CD8-positive, alpha-beta memory T cell (primary cell): ENCODE measurements around the gene CXCL14. TPM values are rescaled to one million over a fixed set of nuclear protein-coding genes. Genes with fewer than 3 reads are reported as not detected.
"Not testable (repeated sequence)": the region's sequence is repeated elsewhere in the genome, so short reads cannot be mapped to it uniquely, and the experiment has no call there.

Experiments
- CTCF ChIA-PET: fragments of 350-600 bp; sonication (Branson Sonifier 250); formaldehyde crosslinking; loops from one replicate; lab custom pipeline; 2021; ENCODE audit warnings: antibody characterized with exemption; lab: Charles Lee
- POLR2A ChIA-PET: fragments of 350-600 bp; sonication (Branson Sonifier 250); formaldehyde crosslinking; loops from one replicate; lab custom pipeline; 2021; ENCODE audit warnings: antibody characterized with exemption; lab: Charles Lee
- DNase-seq, 5 donors: peaks; one replicate each; pipeline versions ENCODE4 v3.0.0 to v3.0.0-alpha.2; 2020 to 2022; ENCODE audit warnings: mixed read lengths in 1 of 5
- H3K27ac ChIP-seq: one replicate; pipeline ENCODE4 v1.7.0; 2013; ENCODE audit warnings: low read depth, mild to moderate bottlenecking, low read length, moderate library complexity
- H3K27me3 ChIP-seq: 2 replicates; pipeline ENCODE4 v1.7.0; 2013; ENCODE audit warnings: low read length, mild to moderate bottlenecking; ENCODE audit not compliant: insufficient read depth, poor library complexity, severe bottlenecking
- H3K36me3 ChIP-seq: 2 replicates; pipeline ENCODE4 v1.7.0; 2013; ENCODE audit warnings: mild to moderate bottlenecking, low read length, moderate library complexity; ENCODE audit not compliant: insufficient read depth
- H3K4me1 ChIP-seq: 2 replicates; pipeline ENCODE4 v1.7.0; 2013; ENCODE audit warnings: mild to moderate bottlenecking, low read length, moderate library complexity; ENCODE audit not compliant: insufficient read depth
- H3K4me3 ChIP-seq: 2 replicates; pipeline ENCODE4 v1.7.0; 2013; ENCODE audit warnings: mild to moderate bottlenecking, low read length
- H3K9me3 ChIP-seq: 2 replicates; pipeline ENCODE4 v1.7.0; 2013; ENCODE audit warnings: mild to moderate bottlenecking, low read length
- H3K27ac Mint-ChIP-seq, 8 donors: one replicate each; pipeline ENCODE4 v1.8.0; 2020 to 2021; ENCODE audit warnings: mixed read lengths in 8 of 8, mild to moderate bottlenecking in 6 of 8, inconsistent platforms in 3 of 8, moderate library complexity in 3 of 8
- H3K27me3 Mint-ChIP-seq, 2 donors: one replicate each; pipeline ENCODE4 v1.8.0; 2020 to 2021; ENCODE audit warnings: mixed read lengths in 2 of 2, mild to moderate bottlenecking in 1 of 2, moderate library complexity in 1 of 2
- H3K36me3 Mint-ChIP-seq, 3 donors: one replicate each; pipeline ENCODE4 v1.8.0; 2020 to 2021; ENCODE audit warnings: mixed read lengths in 3 of 3, inconsistent platforms in 1 of 3, mild to moderate bottlenecking in 1 of 3
- H3K4me1 Mint-ChIP-seq, 3 donors: one replicate each; pipeline ENCODE4 v1.8.0; 2020 to 2021; ENCODE audit warnings: mixed read lengths in 3 of 3, inconsistent platforms in 1 of 3, mild to moderate bottlenecking in 1 of 3
- H3K4me3 Mint-ChIP-seq, 7 donors: one replicate each; pipeline ENCODE4 v1.8.0; 2020 to 2021; ENCODE audit warnings: mixed read lengths in 7 of 7, mild to moderate bottlenecking in 6 of 7, moderate library complexity in 4 of 7, inconsistent platforms in 2 of 7
- H3K9me3 Mint-ChIP-seq, 5 donors: one replicate each; pipeline ENCODE4 v1.8.0; 2020 to 2022; ENCODE audit warnings: mixed read lengths in 5 of 5, mild to moderate bottlenecking in 3 of 5, moderate library complexity in 2 of 5, inconsistent platforms in 1 of 5
- polyA plus RNA-seq: library from polyadenylated mRNA; unstranded; fragments of 300-500 nt; fragmentation: Illumina TruSeq; gene quantifications from one replicate; pipeline ENCODE4 v1.2.3, GENCODE V29; 2021
- total RNA-seq, 2 experiments: library from RNA; stranded (reverse); gene quantifications; one replicate each; pipeline ENCODE4 v1.2.3, GENCODE V29; 2021

CXCL14 gene
- total and polyA plus RNA-seq, 3 experiments from 2014 or later: not detected

DNA sequence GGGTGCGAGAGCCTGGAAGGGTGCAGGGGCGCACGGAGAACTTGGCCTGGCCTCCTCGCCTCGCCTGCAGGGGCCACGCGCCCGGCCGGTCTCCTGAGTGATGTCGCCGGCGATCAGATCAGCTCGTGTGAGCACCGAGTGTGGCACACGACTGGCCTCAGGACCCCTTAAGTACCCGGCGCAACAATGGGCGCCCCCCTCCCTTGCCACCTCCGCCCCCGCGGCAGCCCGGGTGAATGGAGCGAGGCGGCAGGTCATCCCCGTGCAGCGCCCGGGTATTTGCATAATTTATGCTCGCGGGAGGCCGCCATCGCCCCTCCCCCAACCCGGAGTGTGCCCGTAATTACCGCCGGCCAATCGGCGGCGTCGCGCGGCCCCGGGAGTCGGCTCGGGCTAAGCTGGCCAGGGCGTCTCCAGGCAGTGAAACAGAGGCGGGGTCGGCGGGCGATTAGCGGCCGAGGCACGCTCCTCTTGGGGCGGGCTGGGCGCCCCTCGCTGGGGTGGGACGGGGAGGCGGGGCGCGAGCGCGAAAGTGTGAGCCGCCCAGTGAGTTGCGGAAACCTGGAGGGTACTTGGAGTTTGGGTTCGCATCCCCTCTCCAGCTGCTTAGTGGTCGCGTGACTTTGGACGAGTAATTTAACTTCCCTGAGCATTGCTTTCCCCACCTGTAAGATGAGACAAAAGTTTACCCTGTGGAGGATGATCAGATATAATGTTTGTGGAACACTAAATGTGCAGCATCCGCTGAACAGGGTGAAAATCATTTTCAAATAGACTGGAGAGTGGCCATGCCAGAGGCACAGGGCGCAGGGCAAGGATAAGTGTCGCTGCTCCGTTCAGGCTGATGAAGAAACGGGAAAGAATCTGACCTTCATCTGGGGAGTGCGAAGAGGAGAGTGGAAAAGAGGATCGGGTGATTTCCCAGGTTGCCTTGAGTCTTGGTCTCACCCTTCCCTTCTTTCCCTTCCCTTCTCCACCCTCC lies 42.7 kb downstream of the CXCL14 start, which contains the start of gene NEUROG1:
Gene NEUROG1, minus strand, starts transcription at position 145 of the 982 bp plus-strand sequence. CDS start 274 bp downstream, outside the sequence.
- ChIA-PET CTCF (no interaction called here), POLR2A (no interaction called here)
- H3K27ac ChIP-seq: no peak within 1 kb of the TSS
- no peaks in the 10 kb centered on the region for H3K36me3 ChIP-seq
- Mint-ChIP-seq H3K27ac (peak within 1 kb of the TSS in 1 of 8 donors; percentile 34), H3K27me3 (peaks cover 47 to 87% of the 10 kb centered on the region in 2 donors), H3K4me1 (peaks cover 5 to 13% (median 13%) of the 10 kb centered on the region in 3 donors), H3K9me3 (peaks cover 0 to 3% (median 0%) of the 10 kb centered on the region in 5 donors), H3K36me3 (peaks cover 0 to 1% (median 0%) of the 10 kb centered on the region in 3 donors), H3K4me3 (peak within 1 kb of the TSS in 1 of 7 donors; percentile 50)
- no peaks in the 10 kb centered on the region for H3K9me3 ChIP-seq
- H3K4me3 ChIP-seq: no peak within 1 kb of the TSS
- peaks cover 23% of the 10 kb centered on the region for H3K27me3 ChIP-seq
- no peak for DNase-seq
- H3K4me1 ChIP-seq: no peaks in the 10 kb centered on the region

DNA sequence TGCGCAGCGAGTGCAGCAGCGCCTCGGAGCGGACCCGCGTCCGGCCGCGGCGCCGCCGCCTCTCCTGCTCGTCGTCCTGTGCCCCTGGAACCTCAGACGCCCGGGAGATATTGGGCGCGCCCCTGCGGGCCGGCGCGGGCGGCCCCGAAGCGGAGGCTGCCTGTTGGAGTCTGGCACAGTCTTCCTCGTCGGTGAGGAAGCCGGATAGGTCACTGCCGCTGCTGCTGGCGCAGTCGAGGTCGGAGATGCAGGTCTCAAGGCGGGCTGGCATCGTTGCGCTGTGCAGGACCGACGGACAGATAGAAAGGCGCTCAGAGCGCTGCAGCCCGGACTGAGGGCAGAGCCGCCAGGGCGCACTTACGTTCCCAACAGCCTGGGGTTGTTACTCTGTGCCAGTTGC lies 43.4 kb downstream of the CXCL14 start:
- Mint-ChIP-seq H3K9me3 (peaks cover 0 to 3% (median 0%) of the 10 kb centered on the region in 5 donors), H3K27me3 (peaks cover 53 to 85% of the 10 kb centered on the region in 2 donors), H3K27ac (no peak overlapping the region), H3K4me3 (no peak overlapping the region), H3K4me1 (peaks cover 5 to 13% (median 13%) of the 10 kb centered on the region in 3 donors), H3K36me3 (no peaks in the 10 kb centered on the region)
- H3K27me3 ChIP-seq: peaks cover 23% of the 10 kb centered on the region
- no peaks in the 10 kb centered on the region for H3K36me3 ChIP-seq
- H3K4me1 ChIP-seq: no peaks in the 10 kb centered on the region
- no peak overlapping the region for H3K4me3 ChIP-seq
- ChIA-PET POLR2A (no interaction called here), CTCF (no interaction called here)
- H3K27ac ChIP-seq: no peak overlapping the region
- H3K9me3 ChIP-seq: no peaks in the 10 kb centered on the region
- DNase-seq: no peak

DNA sequence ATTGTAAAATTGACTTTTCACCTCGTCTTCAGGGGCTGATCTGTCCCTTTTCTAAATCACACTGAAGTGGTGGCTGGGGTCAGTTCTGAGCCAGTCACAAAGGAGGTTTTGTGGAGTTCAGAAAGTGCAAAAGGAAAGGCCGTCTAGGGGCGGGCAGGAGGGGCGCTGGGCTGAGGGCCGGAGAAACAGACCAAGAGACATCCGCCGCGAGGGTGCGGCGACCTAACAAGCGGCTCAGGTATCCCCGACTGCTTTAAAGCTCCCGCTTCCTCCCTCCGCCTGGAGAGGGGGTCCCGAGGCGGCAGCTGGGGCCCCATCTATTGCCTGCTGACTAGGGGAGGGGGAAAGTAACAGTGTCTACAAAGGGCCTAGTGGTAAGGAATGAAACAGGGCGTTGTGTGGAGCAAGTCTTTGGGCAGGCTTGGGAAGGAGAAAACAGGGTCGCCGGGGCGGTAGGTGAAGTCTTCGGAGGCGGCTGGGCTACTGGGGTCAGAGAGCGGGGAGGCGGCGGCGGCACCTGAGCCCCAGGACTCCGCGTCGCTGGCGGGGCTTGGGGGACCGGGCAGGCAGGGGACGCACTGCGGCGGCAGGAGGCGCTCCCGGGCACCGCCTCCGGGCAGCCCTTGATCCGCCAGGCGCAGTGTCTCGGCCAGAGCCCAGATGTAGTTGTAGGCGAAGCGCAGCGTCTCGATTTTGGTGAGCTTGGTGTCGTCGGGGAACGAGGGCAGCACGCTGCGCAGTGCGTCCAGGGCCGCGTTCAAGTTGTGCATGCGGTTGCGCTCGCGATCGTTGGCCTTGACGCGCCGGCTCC lies 44.0 kb downstream of the CXCL14 start:
- H3K4me3 Mint-ChIP-seq: peak overlapping the region in 1 of 7 donors; percentile 50

DNA sequence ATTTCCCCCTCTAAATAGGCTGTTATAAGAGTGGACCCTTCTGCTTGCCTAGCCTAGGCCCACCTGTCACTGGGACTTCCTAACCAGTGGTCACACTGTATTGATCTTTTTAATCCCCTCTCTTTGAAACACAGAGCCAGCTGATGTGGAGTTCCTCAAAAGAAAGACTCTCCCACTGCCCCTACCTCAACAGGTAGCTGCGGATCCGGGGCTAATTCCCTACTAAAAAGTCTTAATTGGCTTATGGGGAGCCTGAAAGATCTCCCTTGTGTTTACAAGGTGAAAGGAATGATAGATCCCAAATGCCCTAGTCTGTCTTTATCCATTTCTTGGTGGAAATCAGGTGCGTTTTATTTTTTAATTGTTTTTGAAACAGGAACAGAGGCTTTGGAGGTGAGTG lies 45.0 kb downstream of the CXCL14 start:
- H3K27me3 ChIP-seq: peaks cover 23% of the 10 kb centered on the region
- no peak for DNase-seq
- H3K27ac Mint-ChIP-seq: no peak overlapping the region

More for the DNA sequence above, 44.0 kb downstream of the CXCL14 start:
- CTCF ChIA-PET: no interaction called here
- Mint-ChIP-seq H3K4me1 (peaks cover 5 to 13% (median 13%) of the 10 kb centered on the region in 3 donors), H3K27ac (peak overlapping the region in 2 of 8 donors; percentile 21 to 34), H3K36me3 (no peaks in the 10 kb centered on the region), H3K9me3 (peaks cover 0 to 5% (median 0%) of the 10 kb centered on the region in 5 donors), H3K27me3 (peaks cover 59 to 79% of the 10 kb centered on the region in 2 donors)
- Histone ChIP-seq H3K27ac (no peak overlapping the region), H3K27me3 (peaks cover 23% of the 10 kb centered on the region), H3K9me3 (no peaks in the 10 kb centered on the region), H3K36me3 (no peaks in the 10 kb centered on the region), H3K4me1 (no peaks in the 10 kb centered on the region), H3K4me3 (no peak overlapping the region)
- no peak for DNase-seq
- POLR2A ChIA-PET: no interaction called here

DNA sequence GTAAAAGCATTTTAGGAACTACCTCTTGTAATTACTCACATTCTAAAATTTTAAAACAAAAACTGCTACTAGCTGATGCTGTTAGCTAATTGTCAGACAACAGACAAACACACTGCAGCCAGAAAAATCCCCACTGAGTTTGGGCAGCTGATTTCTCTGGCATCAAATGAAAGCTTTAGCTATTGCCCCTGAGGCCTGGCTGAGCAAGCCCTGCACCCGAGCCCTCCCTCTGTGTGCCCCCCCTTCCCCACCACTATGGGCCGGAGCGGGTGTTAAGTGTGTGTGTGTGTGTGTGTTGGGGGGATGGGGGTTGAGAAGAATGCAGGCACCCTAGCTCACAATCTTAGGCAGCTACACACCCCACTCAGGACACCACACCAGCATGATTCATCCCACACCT lies 45.5 kb downstream of the CXCL14 start:
- Mint-ChIP-seq H3K36me3 (no peaks in the 10 kb centered on the region), H3K27ac (no peak overlapping the region), H3K4me3 (no peak overlapping the region), H3K27me3 (peaks cover 53 to 66% of the 10 kb centered on the region in 2 donors), H3K4me1 (peaks cover 5 to 13% (median 13%) of the 10 kb centered on the region in 3 donors), H3K9me3 (peaks cover 0 to 5% (median 0%) of the 10 kb centered on the region in 5 donors)
- ChIA-PET POLR2A (no interaction called here), CTCF (interaction anchor here (1.4 kb wide), 1 partner anchor 33 kb away, joined by 4 read pairs; no protein-coding TSS in a partner anchor)
- H3K9me3 ChIP-seq: no peaks in the 10 kb centered on the region
- H3K36me3 ChIP-seq: no peaks in the 10 kb centered on the region
- no peak for DNase-seq
- no peak overlapping the region for H3K27ac ChIP-seq
- H3K27me3 ChIP-seq: peaks cover 19% of the 10 kb centered on the region
- no peaks in the 10 kb centered on the region for H3K4me1 ChIP-seq
- no peak overlapping the region for H3K4me3 ChIP-seq

More for the DNA sequence above, 45.0 kb downstream of the CXCL14 start:
- no peaks in the 10 kb centered on the region for H3K36me3 ChIP-seq
- H3K4me3 ChIP-seq: no peak overlapping the region
- H3K9me3 ChIP-seq: no peaks in the 10 kb centered on the region
- Mint-ChIP-seq H3K4me3 (no peak overlapping the region), H3K36me3 (no peaks in the 10 kb centered on the region), H3K27me3 (peaks cover 53 to 70% of the 10 kb centered on the region in 2 donors), H3K4me1 (peaks cover 5 to 13% (median 13%) of the 10 kb centered on the region in 3 donors), H3K9me3 (peaks cover 0 to 5% (median 0%) of the 10 kb centered on the region in 5 donors)
- no peaks in the 10 kb centered on the region for H3K4me1 ChIP-seq
- ChIA-PET CTCF (interaction anchor here (1.4 kb wide), 1 partner anchor 33 kb away, joined by 4 read pairs; no protein-coding TSS in a partner anchor), POLR2A (no interaction called here)
- no peak overlapping the region for H3K27ac ChIP-seq

DNA sequence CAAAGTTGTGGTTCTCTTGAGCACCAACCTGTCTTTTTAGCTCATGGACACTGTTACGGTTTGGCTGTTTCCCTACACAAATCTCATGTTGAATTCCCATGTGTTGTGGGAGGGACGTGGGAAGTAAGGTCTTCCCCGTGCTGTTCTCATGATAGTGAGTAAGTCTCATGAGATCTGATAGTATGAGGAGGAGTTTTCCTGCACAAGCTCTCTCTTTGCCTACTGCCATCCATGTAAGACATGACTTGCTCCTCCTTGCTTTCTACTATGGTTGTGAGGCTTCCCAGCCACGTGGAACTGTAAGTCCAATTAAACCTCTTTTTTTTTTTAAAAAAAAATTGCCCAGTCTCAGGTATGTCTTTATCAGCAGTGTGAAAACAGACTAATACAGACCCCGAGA lies 49.2 kb downstream of the CXCL14 start:
- H3K27ac Mint-ChIP-seq, H3K27ac ChIP-seq, H3K4me1 ChIP-seq, H3K36me3 Mint-ChIP-seq, H3K4me3 Mint-ChIP-seq, DNase-seq, H3K9me3 ChIP-seq, POLR2A ChIA-PET, H3K9me3 Mint-ChIP-seq, H3K36me3 ChIP-seq, H3K4me3 ChIP-seq, CTCF ChIA-PET, H3K27me3 ChIP-seq, H3K4me1 Mint-ChIP-seq: not testable (repeated sequence)
- H3K27me3 Mint-ChIP-seq: peaks cover 36 to 58% of the 10 kb centered on the region in 2 donors

DNA sequence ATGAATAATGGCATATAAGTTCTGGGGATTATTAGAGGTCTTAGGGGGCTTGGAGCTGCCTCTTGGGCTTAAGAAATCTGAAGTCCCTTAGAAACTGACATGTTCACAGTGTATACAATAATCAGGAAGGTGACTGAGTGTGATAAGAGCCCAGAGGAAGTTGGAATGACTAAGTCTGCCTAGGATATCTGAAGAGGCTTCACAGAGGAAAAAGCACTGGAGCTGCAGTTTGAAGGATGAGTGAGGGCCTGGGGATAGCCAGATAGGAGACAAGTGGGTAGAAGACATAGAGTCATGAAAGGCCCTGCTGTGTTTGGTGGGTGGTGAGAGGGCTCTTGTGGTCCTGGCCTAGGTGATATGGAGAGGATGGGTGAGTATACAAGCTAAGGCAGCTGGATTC lies 51.9 kb downstream of the CXCL14 start:
- peaks cover 0 to 7% (median 0%) of the 10 kb centered on the region in 5 donors for H3K9me3 Mint-ChIP-seq
- no peaks in the 10 kb centered on the region for H3K36me3 ChIP-seq
- CTCF ChIA-PET: no interaction called here
- H3K36me3 Mint-ChIP-seq: no peaks in the 10 kb centered on the region
- H3K27me3 Mint-ChIP-seq: peaks cover 21 to 54% of the 10 kb centered on the region in 2 donors
- no peak overlapping the region for H3K4me3 ChIP-seq
- no peak overlapping the region for H3K27ac Mint-ChIP-seq
- H3K27ac ChIP-seq: no peak overlapping the region
- no peaks in the 10 kb centered on the region for H3K4me1 Mint-ChIP-seq
- H3K27me3 ChIP-seq: no peaks in the 10 kb centered on the region
- no peaks in the 10 kb centered on the region for H3K9me3 ChIP-seq
- no peak overlapping the region for H3K4me3 Mint-ChIP-seq
- POLR2A ChIA-PET: no interaction called here
- DNase-seq: no peak
- no peaks in the 10 kb centered on the region for H3K4me1 ChIP-seq
